Vagina (tissue), 2 donors: ENCODE data around the gene TERB1.

ENCODE experiments used
- CTCF ChIP-seq, 3 experiments: fragments of 450-650 bp in 2 of 3; fragments of 200-600 bp in 1 of 3; sonication (generic) in 1 of 3; IDR thresholded peaks; one replicate each; pipeline ENCODE4 v1.5.1; 2017 to 2019; ENCODE audit warnings: antibody characterized with exemption in 3 of 3, mild to moderate bottlenecking in 2 of 3, moderate library complexity in 2 of 3
- POLR2A ChIP-seq, 2 donors: fragments of 450-650 bp; IDR thresholded peaks; one replicate each; pipeline ENCODE4 v1.6.1; 2017; ENCODE audit warnings: antibody characterized with exemption in 2 of 2, mild to moderate bottlenecking in 2 of 2, moderate library complexity in 2 of 2
- POLR2AphosphoS5 ChIP-seq, 2 donors: sonication (generic); formaldehyde crosslinking; IDR thresholded peaks; one replicate each; pipeline ENCODE4 v1.9.0; 2017; ENCODE audit warnings: antibody characterized with exemption in 2 of 2, mild to moderate bottlenecking in 2 of 2, low read depth in 1 of 2; ENCODE audit not compliant: insufficient read depth in 1 of 2

GRCh38 chr16:66741950-66742808 is 59.2 kb downstream of the TERB1 start:
- TF ChIP-seq CTCF (IDR thresholded peaks at IDR 0.05) (no peak), POLR2A (IDR thresholded peaks at IDR 0.05) (no peak), POLR2AphosphoS5 (IDR thresholded peaks at IDR 0.05; ENCODE audit: insufficient read depth in 1 of 2, low read depth in 1 of 2) (no peak)
